GM10248 (cell line): Measurements from ENCODE around the gene ELAVL1.

ENCODE experiments used
- CTCF ChIA-PET: fragments of 300-600 bp; sonication (Branson Sonifier 250); formaldehyde crosslinking; extraction: SDS; loops from one replicate; lab custom pipeline; 2021; ENCODE audit warnings: antibody characterized with exemption; lab: Yijun Ruan, JAX
- POLR2A ChIA-PET: fragments of 350-650 bp; sonication (Branson Sonifier 250); formaldehyde crosslinking; extraction: SDS; loops from one replicate; lab custom pipeline; 2020; ENCODE audit warnings: antibody characterized with exemption; lab: Yijun Ruan, JAX
- DNase-seq: peaks from one replicate; pipeline ENCODE4 v3.0.0; 2012; ENCODE audit errors: extremely low spot score
- TF ChIP-seq, protein P1 (sequence below): IDR thresholded peaks from 2 replicates; pipeline ENCODE4 v1.5.1; 2012; ENCODE audit warnings: mild to moderate bottlenecking, low read depth; ENCODE audit errors: extremely low read depth, missing control alignments, control extremely low read depth

The ELAVL1 gene

DNA sequence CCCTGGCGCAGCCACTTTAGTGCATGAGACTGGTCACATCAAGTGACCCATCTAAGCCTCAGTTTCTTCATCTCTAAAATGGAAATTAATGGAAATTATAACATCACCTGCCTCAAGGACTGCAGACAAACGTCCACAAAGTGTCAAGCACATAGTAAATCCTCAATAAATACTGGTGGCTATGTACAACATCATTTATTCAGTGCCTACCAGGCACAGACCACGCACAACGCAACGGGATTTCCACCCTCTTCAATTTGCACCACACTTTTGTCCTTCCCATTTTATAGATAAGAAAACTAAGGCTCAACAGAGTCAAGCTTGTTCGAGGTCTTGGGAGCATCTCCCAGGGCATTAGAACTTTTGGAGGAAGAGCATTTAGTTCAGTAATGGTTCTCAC lies 1.4 kb downstream of the ELAVL1 start:
- no peak for DNase-seq
- ChIA-PET POLR2A (no interaction called here), CTCF (interaction anchor here (1.0 to 2.8 kb wide), 4 partner anchors 9 to 60 kb away, joined by 4 to 27 read pairs (median 12); partner anchors contain the start of gene TIMM44)
- TF ChIP-seq, protein P1, sequence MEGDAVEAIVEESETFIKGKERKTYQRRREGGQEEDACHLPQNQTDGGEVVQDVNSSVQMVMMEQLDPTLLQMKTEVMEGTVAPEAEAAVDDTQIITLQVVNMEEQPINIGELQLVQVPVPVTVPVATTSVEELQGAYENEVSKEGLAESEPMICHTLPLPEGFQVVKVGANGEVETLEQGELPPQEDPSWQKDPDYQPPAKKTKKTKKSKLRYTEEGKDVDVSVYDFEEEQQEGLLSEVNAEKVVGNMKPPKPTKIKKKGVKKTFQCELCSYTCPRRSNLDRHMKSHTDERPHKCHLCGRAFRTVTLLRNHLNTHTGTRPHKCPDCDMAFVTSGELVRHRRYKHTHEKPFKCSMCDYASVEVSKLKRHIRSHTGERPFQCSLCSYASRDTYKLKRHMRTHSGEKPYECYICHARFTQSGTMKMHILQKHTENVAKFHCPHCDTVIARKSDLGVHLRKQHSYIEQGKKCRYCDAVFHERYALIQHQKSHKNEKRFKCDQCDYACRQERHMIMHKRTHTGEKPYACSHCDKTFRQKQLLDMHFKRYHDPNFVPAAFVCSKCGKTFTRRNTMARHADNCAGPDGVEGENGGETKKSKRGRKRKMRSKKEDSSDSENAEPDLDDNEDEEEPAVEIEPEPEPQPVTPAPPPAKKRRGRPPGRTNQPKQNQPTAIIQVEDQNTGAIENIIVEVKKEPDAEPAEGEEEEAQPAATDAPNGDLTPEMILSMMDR: no peak

DNA sequence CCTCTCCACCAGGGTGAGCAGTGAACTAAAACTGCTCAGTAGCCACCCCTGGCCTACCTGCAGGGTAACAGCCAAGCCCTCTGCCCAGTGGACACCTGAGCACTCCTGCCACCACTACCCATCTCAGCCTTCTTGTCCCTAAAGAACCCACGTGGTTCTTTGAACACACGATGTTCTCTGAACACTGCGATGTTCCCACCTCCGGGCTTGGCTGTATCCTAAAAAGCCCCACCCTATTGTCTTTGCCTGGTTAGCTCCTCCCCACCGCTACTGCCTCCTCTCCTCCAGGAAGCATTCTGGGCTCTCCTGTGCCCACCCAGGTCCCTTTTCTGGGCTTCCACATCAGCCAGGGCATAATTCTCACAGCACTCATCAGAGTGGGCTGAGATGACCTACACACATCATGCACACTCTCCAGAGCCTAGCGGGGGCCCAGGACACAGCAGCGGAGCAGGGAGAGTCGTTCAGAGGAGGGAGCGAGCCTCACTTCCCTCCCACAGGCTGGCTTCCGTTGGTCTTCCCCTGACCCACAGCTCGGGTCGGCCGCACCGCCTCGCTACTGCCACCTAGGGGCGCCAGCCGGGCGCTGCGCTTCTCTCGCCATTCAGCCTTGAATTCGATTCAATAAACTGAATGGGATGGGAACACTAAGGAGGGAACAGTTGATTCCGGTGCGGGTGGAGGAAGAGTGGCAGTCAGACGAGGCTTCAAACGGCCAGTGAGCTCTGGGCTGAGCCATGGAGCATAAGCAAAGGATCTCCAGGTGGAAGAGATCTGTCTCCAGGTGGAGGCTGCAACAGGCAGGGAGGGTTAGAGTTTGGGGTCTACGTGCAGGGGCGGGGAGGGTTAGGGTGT lies 3.2 kb downstream of the ELAVL1 start:
- ChIA-PET CTCF (interaction anchor here (0.6 to 2.7 kb wide), 33 partner anchors 9 to 267 kb away, joined by 3 to 27 read pairs (median 4); partner anchors contain the start of genes SNAPC2 and TIMM44), POLR2A (interaction anchor here (0.6 to 1.0 kb wide), 2 partner anchors 58 to 238 kb away, joined by 3 read pairs; no protein-coding TSS in a partner anchor)
- DNase-seq: peak; percentile 88
- TF ChIP-seq, protein P1: peak; percentile 99

DNA sequence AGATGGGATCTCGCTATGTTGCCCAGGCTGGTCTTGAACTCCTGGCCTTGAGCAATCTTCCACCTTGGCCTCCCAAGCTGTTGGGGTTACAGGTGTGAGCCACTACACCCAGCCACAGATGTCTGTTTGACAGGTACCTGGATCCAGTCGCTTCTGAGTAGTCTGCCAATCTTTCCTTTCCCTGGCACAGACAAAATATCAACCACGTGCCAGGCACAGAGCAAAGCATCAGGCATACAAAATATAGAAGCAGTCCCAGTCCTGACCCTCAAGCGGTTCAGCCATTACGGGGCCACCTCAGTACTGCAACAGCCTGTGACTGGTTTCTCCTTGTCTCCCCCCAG lies 3.8 kb downstream of the ELAVL1 start:
- no peak for DNase-seq
- POLR2A ChIA-PET: no interaction called here
- TF ChIP-seq, protein P1: no peak
- CTCF ChIA-PET: interaction anchor here (0.9 to 2.7 kb wide), 21 partner anchors 8 to 268 kb away, joined by 3 to 27 read pairs (median 6); partner anchors contain the start of genes SNAPC2 and TIMM44

DNA sequence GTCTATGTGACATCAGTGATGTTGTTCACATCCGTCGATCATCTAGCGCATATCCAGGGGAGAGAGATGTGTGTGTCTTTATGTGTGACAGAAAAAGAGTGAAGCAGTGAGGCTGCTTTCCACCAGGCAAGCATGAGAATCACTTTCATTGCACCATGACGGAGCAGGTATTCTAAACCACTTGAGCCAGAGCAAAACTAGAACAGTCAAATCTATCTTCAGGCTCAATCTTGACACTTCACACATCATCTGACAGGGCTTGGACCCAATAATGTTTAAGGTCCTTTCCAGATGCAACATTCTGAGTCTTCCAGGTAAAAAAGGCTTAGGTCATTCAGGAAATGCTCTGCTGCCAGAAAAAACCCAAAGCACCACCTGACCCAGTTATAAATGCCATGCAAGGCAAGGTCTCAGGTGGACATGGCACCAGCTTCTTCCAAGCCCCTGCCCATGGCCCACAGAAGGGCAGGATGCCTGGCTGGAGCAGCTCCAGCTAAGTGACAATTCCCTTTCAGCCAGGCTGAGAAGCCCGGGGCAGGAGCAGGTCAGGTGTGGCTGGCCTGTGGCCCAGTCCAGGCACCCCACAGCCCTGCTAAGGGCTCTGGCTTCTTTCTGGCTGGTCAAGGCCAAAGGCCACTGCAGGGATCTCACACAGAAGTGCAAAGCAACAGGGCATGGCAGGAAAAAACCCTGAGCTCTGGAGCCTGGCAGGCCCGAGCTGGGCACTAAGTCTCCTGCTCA lies 5.0 kb downstream of the ELAVL1 start:
- ChIA-PET CTCF (interaction anchor here (0.8 to 1.0 kb wide), 4 partner anchors 10 to 71 kb away, joined by 3 to 7 read pairs (median 3); partner anchors contain the start of gene TIMM44), POLR2A (interaction anchor here (1.2 kb wide), 1 partner anchor 56 kb away, joined by 3 read pairs; no protein-coding TSS in a partner anchor)
- DNase-seq: no peak
- TF ChIP-seq, protein P1: no peak

DNA sequence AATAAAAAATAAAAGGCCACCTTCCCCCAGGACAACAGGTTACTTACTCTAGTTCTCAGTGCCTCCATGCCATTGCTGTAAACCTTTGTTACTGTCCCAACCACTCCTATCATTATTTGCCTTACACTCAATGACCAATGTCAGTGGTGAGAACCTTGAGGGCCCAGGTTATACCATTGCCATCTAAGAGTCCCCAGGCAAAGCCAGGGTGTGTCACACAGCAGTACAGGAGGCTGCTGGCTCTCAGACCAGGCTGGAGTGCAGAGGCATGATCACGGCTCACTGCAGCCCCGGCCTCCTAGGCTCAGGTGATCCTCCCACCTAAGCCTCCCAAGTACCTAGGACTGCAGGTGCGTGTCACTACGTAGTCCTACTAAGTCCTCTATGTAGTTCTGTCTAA lies 6.1 kb downstream of the ELAVL1 start:
- TF ChIP-seq, protein P1: no peak
- POLR2A ChIA-PET: no interaction called here
- no peak for DNase-seq
- CTCF ChIA-PET: interaction anchor here (1.4 kb wide), 1 partner anchor 55 kb away, joined by 4 read pairs; no protein-coding TSS in a partner anchor
